ENCODE measurements around the gene SCPEP1. TPM values are rescaled to one million over a fixed set of nuclear protein-coding genes. Genes with fewer than 3 reads are reported as not detected.

SCPEP1 gene
- total and polyA plus RNA-seq, 2 experiments from 2014 or later, result 36.0 to 42.0 TPM

DNA sequence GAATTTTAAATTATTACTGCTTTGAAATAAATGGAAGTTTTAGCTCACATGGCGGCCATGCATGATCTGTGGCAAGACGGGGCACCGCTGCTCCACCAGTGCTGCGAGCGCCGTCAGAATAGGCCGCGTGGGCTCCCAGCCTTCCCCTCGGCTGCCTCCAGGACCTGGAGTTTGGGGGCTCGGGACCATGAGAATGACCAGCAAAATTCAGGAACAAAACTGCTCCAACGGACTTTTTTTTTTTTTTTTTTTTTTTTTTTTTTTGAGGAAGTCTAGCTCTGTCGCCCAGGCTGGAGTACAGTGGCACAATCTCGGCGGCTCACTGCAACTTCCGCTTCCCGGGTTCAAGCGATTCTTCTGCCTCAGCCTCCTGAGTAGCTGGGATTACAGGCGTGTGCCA, 68.8 kb downstream of the SCPEP1 start:
- Histone ChIP-seq H4K20me1 (ENCODE audit: insufficient read depth) (no peaks in the 10 kb centered on the region), H3K36me3 (ENCODE audit: low read depth) (no peaks in the 10 kb centered on the region), H3K9me2 (ENCODE audit: insufficient read depth) (no peaks in the 10 kb centered on the region), H3K4me3 (no peak overlapping the region), H3K27ac (no peak overlapping the region), H3F3A (ENCODE audit: insufficient read depth) (no peaks in the 10 kb centered on the region), H2AFZ (peak overlapping the region; percentile 53), H3K4me1 (ENCODE audit: insufficient read depth) (no peaks in the 10 kb centered on the region), H3K27me3 (replicated peaks; ENCODE audit: insufficient read depth) (peaks cover 54% of the 10 kb centered on the region), H3K9ac (no peak overlapping the region), H3K9me3 (ENCODE audit: low read depth) (no peaks in the 10 kb centered on the region), H3K79me2 (ENCODE audit: insufficient read depth) (no peaks in the 10 kb centered on the region), H3K4me2 (ENCODE audit: unreplicated experiment) (no peak overlapping the region)
- 78 to 84% methylated on average over 15 to 18 of the region's 18 CpGs for WGBS, 2 experiments (ENCODE audit: low coverage in 1 of 2, low lambda C conversion rate in 2 of 2, missing lambda C conversion rate in 2 of 2)
- in situ Hi-C loops (cut with MboI), result no loop called here
- DNase-seq, result no peak
- TF ChIP-seq EZH2 (IDR thresholded peaks at IDR 0.05; ENCODE audit: insufficient read depth, poor library complexity, severe bottlenecking), result no peak
- no peak for TF ChIP-seq EZH2phosphoT487 (IDR thresholded peaks at IDR 0.05; ENCODE audit: insufficient read depth, low read depth)

DNA sequence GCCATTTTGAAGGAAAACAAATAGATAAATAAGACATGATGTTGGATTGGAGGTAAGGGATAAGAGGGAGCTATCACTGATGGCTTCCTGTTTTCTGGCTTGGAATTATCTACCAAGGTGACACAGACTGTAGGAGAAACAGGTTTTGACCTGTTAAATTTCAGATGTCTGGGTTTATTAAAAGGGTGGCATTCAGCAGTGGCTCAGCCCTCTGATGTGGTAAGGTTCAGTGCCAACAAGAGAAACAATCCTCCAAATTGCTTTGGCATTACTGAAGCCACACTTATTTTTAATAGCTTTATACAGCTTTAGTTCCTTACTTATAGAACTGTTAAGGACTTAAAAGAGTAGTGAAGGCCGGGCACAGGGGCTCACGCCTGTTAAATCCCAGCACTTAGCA, 70.2 kb downstream of the SCPEP1 start:
- TF ChIP-seq EZH2phosphoT487 (IDR thresholded peaks at IDR 0.05; ENCODE audit: insufficient read depth, low read depth) (no peak), EZH2 (IDR thresholded peaks at IDR 0.05; ENCODE audit: insufficient read depth, poor library complexity, severe bottlenecking) (no peak)
- Histone ChIP-seq H4K20me1 (ENCODE audit: insufficient read depth) (no peaks in the 10 kb centered on the region), H3K36me3 (ENCODE audit: low read depth) (no peaks in the 10 kb centered on the region), H3K27me3 (replicated peaks; ENCODE audit: insufficient read depth) (peaks cover 55% of the 10 kb centered on the region), H3K9ac (no peak overlapping the region), H2AFZ (no peak overlapping the region), H3K9me2 (ENCODE audit: insufficient read depth) (no peaks in the 10 kb centered on the region), H3K4me3 (no peak overlapping the region), H3K9me3 (ENCODE audit: low read depth) (no peaks in the 10 kb centered on the region), H3K27ac (no peak overlapping the region), H3K4me1 (ENCODE audit: insufficient read depth) (no peaks in the 10 kb centered on the region), H3K4me2 (ENCODE audit: unreplicated experiment) (no peak overlapping the region), H3F3A (ENCODE audit: insufficient read depth) (no peaks in the 10 kb centered on the region), H3K79me2 (ENCODE audit: insufficient read depth) (no peaks in the 10 kb centered on the region)
- no peak for DNase-seq
- in situ Hi-C loops (cut with MboI), result no loop called here
- WGBS, 2 experiments (ENCODE audit: low coverage in 1 of 2, low lambda C conversion rate in 2 of 2, missing lambda C conversion rate in 2 of 2), result 52 to 79% methylated on average over 2 of the region's 2 CpGs

DNA sequence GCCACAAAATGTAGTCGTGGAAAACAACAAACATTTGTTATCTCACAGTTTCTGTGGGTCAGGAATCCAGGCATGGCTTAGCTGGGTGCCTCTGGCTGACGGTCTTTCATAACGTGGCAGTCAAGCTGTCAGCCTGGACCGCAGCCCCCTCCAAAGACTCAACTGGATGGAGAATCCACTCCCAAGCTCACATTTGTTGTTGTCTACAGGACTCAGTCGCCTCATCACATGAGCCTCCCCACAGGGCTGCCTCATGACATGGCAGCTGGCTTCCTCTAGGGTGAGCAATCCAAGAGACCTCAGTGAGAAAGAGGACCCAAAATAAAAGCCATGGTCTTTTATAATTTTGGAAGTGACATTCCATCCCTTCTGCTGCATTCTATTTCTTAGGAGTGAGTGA, 72.4 kb downstream of the SCPEP1 start:
- H3K4me1 ChIP-seq (ENCODE audit: insufficient read depth), result no peaks in the 10 kb centered on the region
- H3K27ac ChIP-seq, result no peak overlapping the region
- H3K9me2 ChIP-seq (ENCODE audit: insufficient read depth), result no peaks in the 10 kb centered on the region
- H3K79me2 ChIP-seq (ENCODE audit: insufficient read depth), result no peaks in the 10 kb centered on the region
- H3K9me3 ChIP-seq (ENCODE audit: low read depth), result no peaks in the 10 kb centered on the region
- H4K20me1 ChIP-seq (ENCODE audit: insufficient read depth), result no peaks in the 10 kb centered on the region
- H3K4me2 ChIP-seq (ENCODE audit: unreplicated experiment), result no peak overlapping the region
- no peaks in the 10 kb centered on the region for H3K36me3 ChIP-seq (ENCODE audit: low read depth)
- no peak for TF ChIP-seq EZH2 (IDR thresholded peaks at IDR 0.05; ENCODE audit: insufficient read depth, poor library complexity, severe bottlenecking)
- TF ChIP-seq EZH2phosphoT487 (IDR thresholded peaks at IDR 0.05; ENCODE audit: insufficient read depth, low read depth), result no peak
- no peaks in the 10 kb centered on the region for H3F3A ChIP-seq (ENCODE audit: insufficient read depth)
- peaks cover 37% of the 10 kb centered on the region for H3K27me3 ChIP-seq (replicated peaks; ENCODE audit: insufficient read depth)
- 50 to 53% methylated on average over 5 of the region's 5 CpGs for WGBS, 2 experiments (ENCODE audit: low coverage in 1 of 2, low lambda C conversion rate in 2 of 2, missing lambda C conversion rate in 2 of 2)
- in situ Hi-C loops (cut with MboI), result no loop called here
- H2AFZ ChIP-seq, result no peak overlapping the region
- DNase-seq, result no peak
- no peak overlapping the region for H3K9ac ChIP-seq
- H3K4me3 ChIP-seq, result no peak overlapping the region

GRCh38 chr17:57051886-57052361, 74.0 kb downstream of the SCPEP1 start:
- Histone ChIP-seq H3K36me3 (ENCODE audit: low read depth) (no peaks in the 10 kb centered on the region), H3K9ac (no peak overlapping the region), H3K4me2 (ENCODE audit: unreplicated experiment) (no peak overlapping the region), H2AFZ (no peak overlapping the region), H4K20me1 (ENCODE audit: insufficient read depth) (no peaks in the 10 kb centered on the region), H3K9me3 (ENCODE audit: low read depth) (no peaks in the 10 kb centered on the region), H3F3A (ENCODE audit: insufficient read depth) (no peaks in the 10 kb centered on the region), H3K9me2 (ENCODE audit: insufficient read depth) (no peaks in the 10 kb centered on the region), H3K27me3 (replicated peaks; ENCODE audit: insufficient read depth) (peaks cover 24% of the 10 kb centered on the region), H3K79me2 (ENCODE audit: insufficient read depth) (no peaks in the 10 kb centered on the region), H3K4me1 (ENCODE audit: insufficient read depth) (no peaks in the 10 kb centered on the region), H3K4me3 (no peak overlapping the region), H3K27ac (no peak overlapping the region)
- WGBS, 2 experiments (ENCODE audit: low coverage in 1 of 2, low lambda C conversion rate in 2 of 2, missing lambda C conversion rate in 2 of 2), result 13% methylated on average over 5 of the region's 5 CpGs
- no peak for DNase-seq
- TF ChIP-seq EZH2phosphoT487 (IDR thresholded peaks at IDR 0.05; ENCODE audit: insufficient read depth, low read depth), result no peak
- no peak for TF ChIP-seq EZH2 (IDR thresholded peaks at IDR 0.05; ENCODE audit: insufficient read depth, poor library complexity, severe bottlenecking)
- in situ Hi-C loops (cut with MboI), result no loop called here

Other genes with a start within 250 kb of the SCPEP1 start
- gene C17orf67, start 144.2 kb upstream of the SCPEP1 start, total RNA-seq (2014; rRNA removed; shearing (Covaris generic)), result 1.3 TPM in 1 of 2 replicates, not detected in the other
- 1.2 TPM in 2 replicates for gene C17orf67, start 144.2 kb upstream of the SCPEP1 start, polyA plus RNA-seq (2016; fragmentation: Nextera tagmentation; extraction: Ambion mirVana)
- gene DGKE, start 144.0 kb upstream of the SCPEP1 start, total RNA-seq (2014; rRNA removed; shearing (Covaris generic)), result 1.9 and 4.8 TPM in 2 replicates
- 2.8 and 3.2 TPM in 2 replicates for gene DGKE, start 144.0 kb upstream of the SCPEP1 start, polyA plus RNA-seq (2016; fragmentation: Nextera tagmentation; extraction: Ambion mirVana)
- 25.7 and 27.3 TPM in 2 replicates for gene TRIM25, start 64.1 kb upstream of the SCPEP1 start, total RNA-seq (2014; rRNA removed; shearing (Covaris generic))
- 22.2 and 22.8 TPM in 2 replicates for gene TRIM25, start 64.1 kb upstream of the SCPEP1 start, polyA plus RNA-seq (2016; fragmentation: Nextera tagmentation; extraction: Ambion mirVana)
- gene COIL, start 17.1 kb upstream of the SCPEP1 start, total RNA-seq (2014; rRNA removed; shearing (Covaris generic)), result 10.7 and 10.9 TPM in 2 replicates
- 9.5 and 10.5 TPM in 2 replicates for gene COIL, start 17.1 kb upstream of the SCPEP1 start, polyA plus RNA-seq (2016; fragmentation: Nextera tagmentation; extraction: Ambion mirVana)
- 9.5 and 10.7 TPM in 2 replicates for gene AKAP1, start 107.1 kb downstream of the SCPEP1 start, total RNA-seq (2014; rRNA removed; shearing (Covaris generic))
- gene AKAP1, start 107.1 kb downstream of the SCPEP1 start, polyA plus RNA-seq (2016; fragmentation: Nextera tagmentation; extraction: Ambion mirVana), result 7.3 and 8.6 TPM in 2 replicates

Measured in GM23248 (cell line).